Activated CD4-positive, alpha-beta T cell treated with anti-CD3 and anti-CD28 coated beads for 36 hours (primary cell): Measurements from ENCODE around the gene NOC3L. TPM values are rescaled to one million over a fixed set of nuclear protein-coding genes. Genes with fewer than 3 reads are reported as not detected.

Experiments used
- ATAC-seq: fragments of 200-7000 bp; cut with Tn5 transposase; one replicate; pipeline ENCODE4 v1.10.0; 2021; ENCODE audit warnings: mild to moderate bottlenecking, moderate library complexity
- CTCF ChIA-PET: fragments of 350-600 bp; sonication (Branson Sonifier 250); formaldehyde crosslinking; loops from one replicate; lab custom pipeline; 2021; ENCODE audit warnings: antibody characterized with exemption; lab: Charles Lee
- POLR2A ChIA-PET: fragments of 350-600 bp; sonication (Branson Sonifier 250); formaldehyde crosslinking; loops from one replicate; lab custom pipeline; 2021; ENCODE audit warnings: antibody characterized with exemption, inconsistent platforms; lab: Charles Lee
- DNase-seq: peaks from one replicate; pipeline ENCODE4 v3.0.0-alpha.2; 2020
- H3K27ac Mint-ChIP-seq: one replicate; pipeline ENCODE4 v1.8.0; 2021; ENCODE audit warnings: mixed read lengths
- H3K27me3 Mint-ChIP-seq: one replicate; pipeline ENCODE4 v1.8.0; 2021; ENCODE audit warnings: mixed read lengths
- H3K36me3 Mint-ChIP-seq: one replicate; pipeline ENCODE4 v1.8.0; 2021; ENCODE audit warnings: low read depth, mixed read lengths
- H3K4me1 Mint-ChIP-seq: one replicate; pipeline ENCODE4 v1.8.0; 2021; ENCODE audit warnings: mixed read lengths
- H3K4me3 Mint-ChIP-seq: one replicate; pipeline ENCODE4 v1.8.0; 2021; ENCODE audit warnings: mild to moderate bottlenecking, moderate library complexity, mixed read lengths
- H3K9me3 Mint-ChIP-seq: one replicate; pipeline ENCODE4 v1.8.0; 2021; ENCODE audit warnings: low read depth, mixed read lengths
- intact Hi-C, 2 experiments: fragments of 100-400 bp; cut with DNase I in 1 of 2; cut with micrococcal nuclease in 1 of 2; formaldehyde crosslinking; loops; one replicate each; pipeline versions ENCODE4 v1.14.2 to v1.15.1; 2022 to 2024; cut with DNase I, micrococcal nuclease
- total RNA-seq, 2 experiments: library from RNA; stranded (reverse); gene quantifications; one replicate each; pipeline ENCODE4 v1.2.3, GENCODE V29; 2021

Gene NOC3L
- total RNA-seq: 10 to 100 TPM; 50.7 to 53.7 TPM

- CTCF ChIA-PET: interaction anchor here (0.7 to 1.8 kb wide), 6 partner anchors 10 to 184 kb away, joined by 3 to 6 read pairs (median 4); no protein-coding TSS in a partner anchor
- peak within 1 kb of the TSS; percentile 93 for H3K27ac Mint-ChIP-seq
- H3K27me3 Mint-ChIP-seq: peaks cover 8% of the 10 kb centered on the region
- intact Hi-C loops: loop anchor here (1.0 to 5.0 kb wide), 12 partner anchors 40 to 1515 kb away; partner anchors contain the start of genes FRA10AC1 (in 2 of the 2), HELLS (in 2 of the 2), TBC1D12 (in 2 of the 2) and EXOC6 (in 1 of the 2)
- POLR2A ChIA-PET: interaction anchor here (0.7 to 0.9 kb wide), 4 partner anchors 12 to 1754 kb away, joined by 3 to 5 read pairs (median 3); no protein-coding TSS in a partner anchor
- ATAC-seq (peak; percentile 98), DNase-seq (peak; percentile 98)
- H3K36me3 Mint-ChIP-seq: peaks cover 37% of the 10 kb centered on the region
- no peaks in the 10 kb centered on the region for H3K9me3 Mint-ChIP-seq
- peaks cover 27% of the 10 kb centered on the region for H3K4me1 Mint-ChIP-seq
- peak within 1 kb of the TSS; percentile 96 for H3K4me3 Mint-ChIP-seq
Observed at GRCh38 chr10:94362360-94363250, at the start of gene NOC3L. TSS of gene NOC3L (minus strand) at chr10:94362939. CDS start at chr10:94362838, 101 bp downstream.

GRCh38 chr10:94412449-94412848 is 49.7 kb upstream of the NOC3L start:
- H3K4me1 Mint-ChIP-seq: no peaks in the 10 kb centered on the region
- ATAC-seq: no peak
- no peaks in the 10 kb centered on the region for H3K36me3 Mint-ChIP-seq
- H3K9me3 Mint-ChIP-seq: no peaks in the 10 kb centered on the region
- intact Hi-C loops: no loop called here
- ChIA-PET CTCF (no interaction called here), POLR2A (no interaction called here)
- no peak overlapping the region for H3K4me3 Mint-ChIP-seq
- peaks cover 31% of the 10 kb centered on the region for H3K27me3 Mint-ChIP-seq
- no peak for DNase-seq
- no peak overlapping the region for H3K27ac Mint-ChIP-seq

- no peak overlapping the region for H3K4me3 Mint-ChIP-seq
- H3K9me3 Mint-ChIP-seq: no peaks in the 10 kb centered on the region
- H3K27me3 Mint-ChIP-seq: peaks cover 32% of the 10 kb centered on the region
- no peaks in the 10 kb centered on the region for H3K36me3 Mint-ChIP-seq
- ChIA-PET POLR2A (no interaction called here), CTCF (no interaction called here)
- intact Hi-C loops: no loop called here
- no peak overlapping the region for H3K27ac Mint-ChIP-seq
- H3K4me1 Mint-ChIP-seq: no peaks in the 10 kb centered on the region
- DNase-seq (no peak), ATAC-seq (no peak)
Observed at GRCh38 chr10:94411304-94411703, 48.6 kb upstream of the NOC3L start.

GRCh38 chr10:94409021-94409657 is 46.4 kb upstream of the NOC3L start:
- no peak for ATAC-seq
- H3K9me3 Mint-ChIP-seq: no peaks in the 10 kb centered on the region
- peaks cover 32% of the 10 kb centered on the region for H3K27me3 Mint-ChIP-seq
- POLR2A ChIA-PET: no interaction called here
- no peaks in the 10 kb centered on the region for H3K4me1 Mint-ChIP-seq
- H3K36me3 Mint-ChIP-seq: no peaks in the 10 kb centered on the region
- no peak overlapping the region for H3K4me3 Mint-ChIP-seq
- intact Hi-C loops: no loop called here
- DNase-seq: no peak
- no peak overlapping the region for H3K27ac Mint-ChIP-seq
- CTCF ChIA-PET: interaction anchor here (0.7 to 1.7 kb wide), 3 partner anchors 35 to 89 kb away, joined by 3 to 4 read pairs (median 4); no protein-coding TSS in a partner anchor

GRCh38 chr10:94407668-94408067 is 44.9 kb upstream of the NOC3L start:
- ChIA-PET CTCF (interaction anchor here (0.7 to 1.7 kb wide), 3 partner anchors 36 to 88 kb away, joined by 3 to 4 read pairs (median 4); no protein-coding TSS in a partner anchor), POLR2A (no interaction called here)
- H3K4me1 Mint-ChIP-seq: peaks cover 2% of the 10 kb centered on the region
- no peak for ATAC-seq
- intact Hi-C loops: no loop called here
- no peaks in the 10 kb centered on the region for H3K36me3 Mint-ChIP-seq
- H3K27me3 Mint-ChIP-seq: peaks cover 34% of the 10 kb centered on the region
- H3K4me3 Mint-ChIP-seq: no peak overlapping the region
- H3K27ac Mint-ChIP-seq: no peak overlapping the region
- no peaks in the 10 kb centered on the region for H3K9me3 Mint-ChIP-seq
- DNase-seq: no peak

GRCh38 chr10:94405406-94405805 is 42.7 kb upstream of the NOC3L start:
- ATAC-seq (no peak), DNase-seq (no peak)
- no peak overlapping the region for H3K4me3 Mint-ChIP-seq
- H3K4me1 Mint-ChIP-seq: peaks cover 2% of the 10 kb centered on the region
- POLR2A ChIA-PET: no interaction called here
- CTCF ChIA-PET: interaction anchor here (1.5 kb wide), 1 partner anchor 39 kb away, joined by 3 read pairs; no protein-coding TSS in a partner anchor
- peaks cover 2% of the 10 kb centered on the region for H3K9me3 Mint-ChIP-seq
- H3K27ac Mint-ChIP-seq: no peak overlapping the region
- intact Hi-C loops: no loop called here
- H3K27me3 Mint-ChIP-seq: peaks cover 43% of the 10 kb centered on the region
- H3K36me3 Mint-ChIP-seq: peaks cover 3% of the 10 kb centered on the region

- CTCF ChIA-PET: no interaction called here
- H3K27ac Mint-ChIP-seq: no peak overlapping the region
- H3K27me3 Mint-ChIP-seq: peaks cover 45% of the 10 kb centered on the region
- ATAC-seq: peak; percentile 31
- POLR2A ChIA-PET: interaction anchor here (0.6 kb wide), 1 partner anchor 42 kb away, joined by 6 read pairs; no protein-coding TSS in a partner anchor
- H3K4me3 Mint-ChIP-seq: peak overlapping the region; percentile 58
- peaks cover 2% of the 10 kb centered on the region for H3K9me3 Mint-ChIP-seq
- H3K36me3 Mint-ChIP-seq: peaks cover 3% of the 10 kb centered on the region
- intact Hi-C loops: loop anchor here (2.0 kb wide), 2 partner anchors 41 to 141 kb away; partner anchors contain the start of genes HELLS (in 1 of the 2) and NOC3L (in 1 of the 2)
- peaks cover 2% of the 10 kb centered on the region for H3K4me1 Mint-ChIP-seq
- peak; percentile 36 for DNase-seq
Observed at GRCh38 chr10:94403380-94404213, 40.9 kb upstream of the NOC3L start.

GRCh38 chr10:94402843-94403379 is 40.2 kb upstream of the NOC3L start:
- no peak for DNase-seq
- H3K27me3 Mint-ChIP-seq: peaks cover 45% of the 10 kb centered on the region
- H3K4me3 Mint-ChIP-seq: peak overlapping the region; percentile 58
- ChIA-PET CTCF (interaction anchor here (0.7 to 1.7 kb wide), 2 partner anchors 83 to 98 kb away, joined by 3 to 4 read pairs; no protein-coding TSS in a partner anchor), POLR2A (interaction anchor here (0.6 kb wide), 1 partner anchor 42 kb away, joined by 6 read pairs; no protein-coding TSS in a partner anchor)
- intact Hi-C loops: loop anchor here (1.0 to 2.0 kb wide), 3 partner anchors 40 to 142 kb away; partner anchors contain the start of genes NOC3L (in 2 of the 2) and HELLS (in 1 of the 2)
- H3K4me1 Mint-ChIP-seq: peaks cover 2% of the 10 kb centered on the region
- peaks cover 3% of the 10 kb centered on the region for H3K36me3 Mint-ChIP-seq
- H3K9me3 Mint-ChIP-seq: peaks cover 2% of the 10 kb centered on the region
- H3K27ac Mint-ChIP-seq: no peak overlapping the region
- peak; percentile 28 for ATAC-seq

GRCh38 chr10:94402204-94402842 is 39.6 kb upstream of the NOC3L start, which contains the start of gene TBC1D12:
TSS of gene TBC1D12 (plus strand) at chr10:94402541. CDS start at chr10:94402614, 73 bp downstream.
- CTCF ChIA-PET: interaction anchor here (0.7 to 1.7 kb wide), 2 partner anchors 82 to 98 kb away, joined by 3 to 4 read pairs; no protein-coding TSS in a partner anchor
- intact Hi-C loops: loop anchor here (1.0 to 2.0 kb wide), 3 partner anchors 40 to 142 kb away; partner anchors contain the start of genes NOC3L (in 2 of the 2) and HELLS (in 1 of the 2)
- Mint-ChIP-seq H3K4me3 (peak within 1 kb of the TSS; percentile 58), H3K27me3 (peaks cover 45% of the 10 kb centered on the region), H3K9me3 (peaks cover 2% of the 10 kb centered on the region), H3K27ac (no peak within 1 kb of the TSS), H3K36me3 (peaks cover 3% of the 10 kb centered on the region), H3K4me1 (peaks cover 2% of the 10 kb centered on the region)
- peak; percentile 83 for ATAC-seq
- DNase-seq: peak; percentile 60
- POLR2A ChIA-PET: no interaction called here
